T-helper 1 cell treated with Interleukin-12 subunit alpha and Interleukin-12 subunit beta and Interleukin-4 antibody, amounts not matched to agents 30 ng/mL and 1 ng/mL, for 36 hours (primary cell): ENCODE data around the gene HDAC4. TPM values are rescaled to one million over a fixed set of nuclear protein-coding genes. Genes with fewer than 3 reads are reported as not detected.

ENCODE experiments used
- intact Hi-C: fragments of 100-400 bp; cut with micrococcal nuclease; formaldehyde crosslinking; loops from one replicate; pipeline ENCODE4 v1.15.1; 2024
- total RNA-seq: library from RNA; stranded (reverse); gene quantifications from 2 replicates; pipeline ENCODE4 v1.2.3, GENCODE V29; 2022

The HDAC4 gene
- total RNA-seq, 1 donor from 2014 or later = 82.1 TPM

DNA sequence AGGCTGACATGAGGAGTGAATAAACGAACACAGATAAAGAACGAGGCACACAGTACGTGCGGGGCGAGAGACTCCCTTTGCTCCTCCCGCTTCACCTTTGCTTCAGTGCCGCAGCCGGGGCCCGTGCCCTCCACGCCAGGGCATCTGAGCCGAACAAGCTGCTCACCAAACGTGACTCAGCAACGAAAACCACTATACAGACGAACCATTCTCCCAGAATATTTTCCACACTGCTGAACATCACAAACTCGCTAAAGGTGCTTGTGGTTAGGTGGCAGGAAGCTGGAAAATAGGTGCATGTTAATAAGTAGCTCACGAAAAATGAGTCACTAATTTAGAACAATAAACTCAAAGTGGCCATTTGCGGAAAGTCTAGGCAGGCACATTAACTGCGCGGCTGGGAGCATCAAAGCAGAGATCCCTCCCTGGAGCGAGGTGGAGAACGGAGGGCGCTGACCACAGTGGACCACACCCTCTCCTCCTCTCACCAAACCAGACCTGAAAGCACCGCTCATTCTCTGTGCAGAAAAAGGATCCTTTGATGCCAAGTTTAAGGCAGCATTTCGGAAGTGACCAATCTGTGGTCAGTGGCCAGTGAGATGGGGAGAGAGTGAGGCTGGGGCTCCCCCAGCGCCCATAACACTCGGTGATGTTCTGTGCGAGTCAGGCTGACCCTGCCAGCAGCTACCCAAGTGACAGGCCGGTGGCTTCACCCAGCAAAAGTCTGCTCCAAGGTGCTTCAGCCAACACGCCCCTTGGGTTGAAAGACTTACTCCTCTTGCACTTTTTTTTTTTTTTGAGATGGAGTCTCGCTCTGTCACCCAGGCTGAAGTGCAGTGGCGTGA lies 153.2 kb downstream of the HDAC4 start:
- intact Hi-C loops = no loop called here

DNA sequence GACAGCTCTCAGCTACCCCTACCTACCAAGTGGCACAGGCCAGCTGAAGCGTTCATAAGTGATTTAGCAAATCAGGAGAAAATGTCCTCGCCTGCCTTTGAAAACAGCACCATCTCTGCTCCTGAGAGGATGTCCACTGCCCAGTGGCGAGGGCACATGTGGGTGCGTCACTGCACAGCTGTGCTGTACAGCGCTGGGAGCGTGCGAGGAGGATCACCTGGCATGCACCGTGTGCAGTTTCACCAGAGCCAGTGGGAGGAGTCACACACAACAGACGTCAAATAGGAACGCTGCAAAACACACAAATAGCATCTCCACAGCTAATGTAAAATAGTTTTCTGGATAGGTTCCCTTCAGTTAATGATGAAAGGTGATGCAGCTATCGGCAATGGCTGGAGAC lies 154.1 kb downstream of the HDAC4 start:
- intact Hi-C loops = no loop called here

- intact Hi-C loops = no loop called here
These were observed 154.7 kb downstream of the HDAC4 start for GRCh38 chr2:239245872-239246721.

DNA sequence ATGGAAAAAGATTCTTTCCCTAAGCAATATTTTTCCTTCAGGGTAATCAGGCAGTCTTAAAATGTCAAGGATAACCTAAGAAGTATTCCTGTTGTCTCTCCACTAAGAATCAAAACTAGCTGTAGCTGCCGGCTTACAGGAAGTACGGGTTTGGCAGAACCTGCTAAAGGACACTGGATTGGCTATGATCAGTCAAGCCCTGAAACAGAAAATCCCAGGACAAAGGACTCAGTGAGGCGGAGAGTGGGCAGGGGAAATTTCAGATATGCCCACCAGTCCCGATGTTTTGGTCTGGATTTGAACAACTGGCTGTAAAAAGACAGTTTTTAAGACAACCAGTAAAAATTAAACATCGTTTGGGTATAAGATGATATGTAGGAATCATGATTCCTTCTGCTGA lies 155.7 kb downstream of the HDAC4 start:
- intact Hi-C loops = no loop called here

- intact Hi-C loops = no loop called here
These were observed 156.2 kb downstream of the HDAC4 start for GRCh38 chr2:239244625-239245024.

- intact Hi-C loops = no loop called here
These were observed 159.3 kb downstream of the HDAC4 start for GRCh38 chr2:239241431-239241960.

- intact Hi-C loops = no loop called here
These were observed 160.4 kb downstream of the HDAC4 start for GRCh38 chr2:239240414-239240881.

DNA sequence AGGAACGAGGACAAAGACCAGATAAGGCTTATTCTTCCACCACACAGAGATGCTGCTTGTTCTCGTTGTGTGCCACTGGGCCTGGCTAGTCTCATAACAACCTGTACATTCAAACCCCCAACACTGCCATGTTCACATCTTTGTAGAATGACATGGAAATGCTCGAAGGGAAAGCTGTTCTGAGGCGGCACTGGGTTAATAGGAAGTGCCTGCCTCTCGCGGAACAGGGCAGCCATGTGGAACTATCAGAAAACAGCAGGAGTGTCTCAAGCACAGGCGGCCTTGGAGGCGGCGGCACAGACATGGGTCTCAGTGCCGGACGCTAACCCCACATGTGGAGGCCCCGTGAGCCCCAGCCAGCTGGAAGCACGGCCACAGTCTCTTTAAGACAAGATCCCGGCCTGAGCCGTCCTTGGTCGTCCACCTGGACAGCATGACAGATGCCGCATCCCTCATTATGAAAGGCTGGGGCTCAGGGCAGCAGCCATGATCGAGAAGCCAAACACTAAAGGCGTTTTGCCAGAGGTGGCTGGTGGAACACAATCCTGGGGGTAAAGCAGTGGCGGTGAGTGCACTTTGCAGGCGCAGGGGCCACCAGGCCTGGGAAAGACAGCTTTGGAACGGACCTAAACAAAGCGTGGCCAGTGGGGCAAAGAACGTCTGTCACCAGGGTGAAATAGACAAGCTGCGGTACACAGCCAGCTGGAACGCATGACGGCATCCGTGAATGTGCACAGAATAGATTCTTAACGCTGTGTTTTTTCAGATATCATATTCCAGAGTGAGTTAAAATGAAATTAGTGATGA lies 161.0 kb downstream of the HDAC4 start:
- intact Hi-C loops = no loop called here

DNA sequence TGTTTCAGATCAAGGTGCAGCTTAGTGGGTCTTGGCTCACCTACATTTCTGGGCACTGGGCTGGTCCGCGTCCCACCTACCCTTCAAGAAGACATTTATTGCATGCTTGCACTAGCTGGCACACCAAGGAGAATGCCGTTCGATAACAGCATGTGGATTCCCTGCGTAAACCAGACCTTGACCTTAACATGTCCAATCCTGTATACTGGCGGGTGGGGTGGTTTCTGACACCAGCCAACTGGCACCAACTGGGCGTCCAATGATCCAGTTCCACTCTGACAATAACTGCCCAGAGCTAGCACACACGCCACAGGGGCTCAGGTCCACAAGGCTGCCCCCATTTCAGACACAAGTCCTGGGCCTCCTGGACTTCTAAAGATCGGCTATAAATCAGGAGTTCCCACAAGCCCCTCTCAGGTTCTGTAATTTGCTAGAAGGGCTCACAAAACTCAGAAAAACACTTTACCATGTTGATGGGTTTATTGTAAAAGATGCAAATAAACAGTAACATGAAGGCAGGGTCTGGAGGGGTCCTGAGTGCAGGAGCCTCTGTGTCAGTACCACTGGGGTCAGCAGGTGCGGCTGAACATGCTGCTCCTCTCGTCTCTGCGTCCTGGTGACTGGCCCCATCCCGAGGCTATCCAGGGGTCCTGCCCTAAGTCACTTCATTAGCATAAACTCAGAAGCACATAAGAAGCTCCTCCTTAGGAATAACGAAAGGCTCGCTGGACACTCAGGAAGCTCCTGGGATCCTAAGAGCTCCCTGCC lies 161.8 kb downstream of the HDAC4 start:
- intact Hi-C loops = no loop called here

DNA sequence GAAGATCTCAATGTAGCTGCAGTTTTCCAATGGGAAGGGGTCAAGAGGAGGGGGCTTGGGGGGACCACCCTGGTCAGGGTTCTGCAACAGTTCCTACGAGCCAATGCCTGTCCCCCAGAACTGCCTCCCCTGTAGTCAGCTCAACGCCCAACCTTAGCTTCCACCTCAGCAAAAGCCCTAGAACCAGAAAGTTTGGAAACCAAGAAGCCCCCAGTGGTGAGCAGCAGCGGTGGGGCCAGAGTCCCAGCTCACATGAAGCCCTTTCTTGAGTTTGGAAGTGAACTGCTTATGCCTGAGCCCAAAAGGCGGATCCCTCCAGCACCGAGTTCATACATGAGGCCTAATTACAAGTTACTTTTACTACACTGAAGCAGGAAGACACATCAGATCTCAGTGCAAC lies 162.4 kb downstream of the HDAC4 start:
- intact Hi-C loops = no loop called here

DNA sequence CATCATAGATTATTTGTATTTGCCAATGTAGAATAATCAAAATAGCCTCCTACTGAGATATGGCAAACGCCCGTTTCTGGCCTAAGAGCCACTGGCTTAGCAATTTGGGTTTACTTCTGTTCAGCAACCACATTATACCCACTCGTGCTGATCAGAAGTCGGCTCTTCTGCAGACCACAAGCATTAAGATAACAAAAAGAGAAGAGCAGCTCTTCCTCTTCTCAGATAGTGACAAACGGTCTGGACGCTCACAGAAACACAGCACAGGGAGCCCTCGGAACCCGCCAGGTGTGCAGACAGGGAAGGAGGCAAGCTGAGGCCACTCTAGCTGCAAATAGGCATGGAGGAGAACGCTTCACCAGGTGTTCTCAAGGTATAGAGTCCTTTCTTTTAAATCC lies 164.0 kb downstream of the HDAC4 start:
- intact Hi-C loops = no loop called here

- intact Hi-C loops = no loop called here
These were observed 164.6 kb downstream of the HDAC4 start for GRCh38 chr2:239236043-239236807.

- intact Hi-C loops = no loop called here
These were observed 165.5 kb downstream of the HDAC4 start for GRCh38 chr2:239235311-239235710.

GRCh38 chr2:239234191-239235175 lies 166.3 kb downstream of the HDAC4 start:
- intact Hi-C loops = no loop called here

GRCh38 chr2:239233576-239233975 lies 167.2 kb downstream of the HDAC4 start:
- intact Hi-C loops = no loop called here

DNA sequence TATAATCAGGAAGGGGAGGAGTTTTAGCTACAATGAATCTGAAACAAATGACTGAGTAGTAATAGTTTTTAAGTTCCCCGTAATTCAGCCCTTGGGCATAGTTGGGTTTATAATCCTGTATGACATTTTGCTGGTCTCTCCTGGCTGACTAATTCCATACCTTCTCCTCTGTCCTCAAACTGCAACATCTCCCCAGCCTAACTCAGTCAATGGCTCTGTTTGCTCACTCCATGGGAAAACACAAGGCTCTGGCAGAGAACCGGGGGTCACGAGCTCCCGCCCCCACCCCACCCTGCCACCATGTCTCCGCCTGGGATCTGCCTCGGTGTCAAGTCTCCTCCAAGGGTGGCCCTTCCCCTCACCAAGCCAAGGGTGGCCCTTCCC lies 168.6 kb downstream of the HDAC4 start:
- intact Hi-C loops = no loop called here

- intact Hi-C loops = loop anchor here (1.0 kb wide), 1 partner anchor 28 kb away; no protein-coding TSS in a partner anchor
These were observed 169.3 kb downstream of the HDAC4 start for GRCh38 chr2:239231231-239232194.
